Naive thymus-derived CD4-positive, alpha-beta T cell (primary cell): Measurements from ENCODE around the gene GLTPD2. TPM values are rescaled to one million over a fixed set of nuclear protein-coding genes. Genes with fewer than 3 reads are reported as not detected.

Experiments
- ATAC-seq: fragments of 150-1000 bp; cut with Tn5 transposase; 2 replicates; pipeline ENCODE4 v1.10.0; 2021; ENCODE audit warnings: mild to moderate bottlenecking, moderate library complexity
- CTCF ChIA-PET: fragments of 350-600 bp; sonication (Branson Sonifier 250); formaldehyde crosslinking; loops from one replicate; lab custom pipeline; 2021; ENCODE audit warnings: antibody characterized with exemption; lab: Charles Lee
- POLR2A ChIA-PET: fragments of 350-600 bp; sonication (Branson Sonifier 250); formaldehyde crosslinking; loops from one replicate; lab custom pipeline; 2021; ENCODE audit warnings: antibody characterized with exemption, inconsistent platforms; lab: Charles Lee
- DNase-seq, 9 donors: peaks; one replicate each; pipeline versions ENCODE4 v3.0.0 to v3.0.0-alpha.2; 2020 to 2022; ENCODE audit warnings: mixed read lengths in 1 of 9
- H3K27ac ChIP-seq: one replicate; pipeline ENCODE4 v1.7.0; 2013; ENCODE audit warnings: mild to moderate bottlenecking, low read depth, low read length, moderate library complexity
- H3K27me3 ChIP-seq, 2 donors: one replicate each; pipeline ENCODE4 v1.7.0; 2013; ENCODE audit warnings: low read length in 2 of 2, mild to moderate bottlenecking in 2 of 2, moderate library complexity in 2 of 2; ENCODE audit not compliant: control insufficient read depth in 2 of 2, insufficient read depth in 2 of 2
- H3K36me3 ChIP-seq, 3 experiments: 1 replicate in 2 of 3; 2 replicates in 1 of 3; pipeline ENCODE4 v1.7.0; 2013; ENCODE audit warnings: low read length in 3 of 3, mild to moderate bottlenecking in 3 of 3, moderate library complexity in 1 of 3; ENCODE audit not compliant: insufficient read depth in 3 of 3, control insufficient read depth in 2 of 3
- H3K4me1 ChIP-seq, 2 donors: one replicate each; pipeline ENCODE4 v1.7.0; 2013; ENCODE audit warnings: low read length in 2 of 2, mild to moderate bottlenecking in 2 of 2, moderate library complexity in 1 of 2; ENCODE audit not compliant: control insufficient read depth in 2 of 2, insufficient read depth in 2 of 2
- H3K4me3 ChIP-seq: 2 replicates; pipeline ENCODE4 v1.7.0; 2013; ENCODE audit warnings: mild to moderate bottlenecking, low read length
- H3K9me3 ChIP-seq, 3 experiments: 1 replicate in 2 of 3; 2 replicates in 1 of 3; pipeline ENCODE4 v1.7.0; 2013; ENCODE audit warnings: low read length in 3 of 3; ENCODE audit not compliant: control insufficient read depth in 2 of 3
- H3K27ac Mint-ChIP-seq, 9 donors: one replicate each; pipeline ENCODE4 v1.8.0; 2020 to 2022; ENCODE audit warnings: mixed read lengths in 9 of 9, mild to moderate bottlenecking in 8 of 9, moderate library complexity in 5 of 9, inconsistent platforms in 2 of 9
- H3K27me3 Mint-ChIP-seq, 5 donors: one replicate each; pipeline ENCODE4 v1.8.0; 2021 to 2022; ENCODE audit warnings: mixed read lengths in 5 of 5, mild to moderate bottlenecking in 1 of 5
- H3K36me3 Mint-ChIP-seq, 5 donors: one replicate each; pipeline ENCODE4 v1.8.0; 2020 to 2022; ENCODE audit warnings: mixed read lengths in 5 of 5, mild to moderate bottlenecking in 3 of 5, inconsistent platforms in 1 of 5
- H3K4me1 Mint-ChIP-seq, 7 donors: one replicate each; pipeline ENCODE4 v1.8.0; 2020 to 2022; ENCODE audit warnings: mixed read lengths in 7 of 7, mild to moderate bottlenecking in 3 of 7, inconsistent platforms in 1 of 7
- H3K4me3 Mint-ChIP-seq, 10 donors: one replicate each; pipeline ENCODE4 v1.8.0; 2020 to 2022; ENCODE audit warnings: mild to moderate bottlenecking in 10 of 10, mixed read lengths in 10 of 10, moderate library complexity in 6 of 10, inconsistent platforms in 2 of 10
- H3K9me3 Mint-ChIP-seq, 11 donors: one replicate each; pipeline ENCODE4 v1.8.0; 2020 to 2022; ENCODE audit warnings: mixed read lengths in 11 of 11, mild to moderate bottlenecking in 4 of 11, inconsistent platforms in 1 of 11, moderate library complexity in 1 of 11
- intact Hi-C, 2 donors: fragments of 100-400 bp; cut with micrococcal nuclease; formaldehyde crosslinking; loops; one replicate each; pipeline ENCODE4 v1.15.1; 2023
- polyA plus RNA-seq, 2 donors: library from polyadenylated mRNA; unstranded; fragments of 300-500 nt; fragmentation: Illumina TruSeq; gene quantifications; one replicate each; pipeline ENCODE4 v1.2.3, GENCODE V29; 2021
- total RNA-seq, 6 experiments: library from RNA in 5 of 6; stranded (reverse) in 5 of 6; gene quantifications; 1 replicate in 5 of 6; 2 replicates in 1 of 6; pipeline ENCODE4 v1.2.3 and lab custom pipeline; 2021 to 2026

The GLTPD2 gene
- total and polyA plus RNA-seq, 7 experiments from 2014 or later: 0.39 TPM; not detected in 5

- POLR2A ChIA-PET: no interaction called here
- no peaks in the 10 kb centered on the region for H3K9me3 Mint-ChIP-seq
- H3K4me1 ChIP-seq: peaks cover 0 to 4% of the 10 kb centered on the region in 2 donors
- no peaks in the 10 kb centered on the region for H3K36me3 Mint-ChIP-seq
- H3K4me1 Mint-ChIP-seq: peaks cover 3 to 13% (median 5%) of the 10 kb centered on the region in 7 donors
- H3K27ac ChIP-seq: no peak overlapping the region
- no peak for DNase-seq
- ATAC-seq: peak; percentile 38
- H3K9me3 ChIP-seq: no peaks in the 10 kb centered on the region
- intact Hi-C loops: no loop called here
- peaks cover 0 to 9% (median 3%) of the 10 kb centered on the region in 5 donors for H3K27me3 Mint-ChIP-seq
- H3K27me3 ChIP-seq: no peaks in the 10 kb centered on the region
- no peak overlapping the region for H3K4me3 Mint-ChIP-seq
- H3K27ac Mint-ChIP-seq: no peak overlapping the region
- H3K4me3 ChIP-seq: no peak overlapping the region
- CTCF ChIA-PET: no interaction called here
- H3K36me3 ChIP-seq: no peaks in the 10 kb centered on the region
Observed at GRCh38 chr17:4766723-4767122, 22.0 kb upstream of the GLTPD2 start.

- intact Hi-C loops: no loop called here
- ATAC-seq (peak; percentile 56), DNase-seq (no peak)
- H3K27me3 Mint-ChIP-seq: peaks cover 0 to 10% (median 4%) of the 10 kb centered on the region in 5 donors
- no peaks in the 10 kb centered on the region for H3K36me3 Mint-ChIP-seq
- Histone ChIP-seq H3K4me1 (peaks cover 0 to 7% of the 10 kb centered on the region in 2 donors), H3K27me3 (no peaks in the 10 kb centered on the region), H3K27ac (no peak overlapping the region), H3K4me3 (no peak overlapping the region), H3K9me3 (no peaks in the 10 kb centered on the region), H3K36me3 (no peaks in the 10 kb centered on the region)
- ChIA-PET POLR2A (no interaction called here), CTCF (no interaction called here)
- no peak overlapping the region for H3K4me3 Mint-ChIP-seq
- H3K9me3 Mint-ChIP-seq: no peaks in the 10 kb centered on the region
- peaks cover 6 to 17% (median 7%) of the 10 kb centered on the region in 7 donors for H3K4me1 Mint-ChIP-seq
- no peak overlapping the region for H3K27ac Mint-ChIP-seq
Observed at GRCh38 chr17:4768298-4768697, 20.5 kb upstream of the GLTPD2 start.

- no peaks in the 10 kb centered on the region for H3K27me3 ChIP-seq
- no peak overlapping the region for H3K4me3 Mint-ChIP-seq
- H3K4me3 ChIP-seq: no peak overlapping the region
- H3K4me1 Mint-ChIP-seq: peaks cover 6 to 17% (median 7%) of the 10 kb centered on the region in 7 donors
- no peaks in the 10 kb centered on the region for H3K9me3 ChIP-seq
- no peak overlapping the region for H3K27ac ChIP-seq
- peaks cover 0 to 9% (median 6%) of the 10 kb centered on the region in 5 donors for H3K27me3 Mint-ChIP-seq
- no peaks in the 10 kb centered on the region for H3K9me3 Mint-ChIP-seq
- CTCF ChIA-PET: no interaction called here
- ATAC-seq (no peak), DNase-seq (no peak)
- intact Hi-C loops: no loop called here
- peaks cover 0 to 7% of the 10 kb centered on the region in 2 donors for H3K4me1 ChIP-seq
- H3K36me3 Mint-ChIP-seq: no peaks in the 10 kb centered on the region
- POLR2A ChIA-PET: no interaction called here
- H3K27ac Mint-ChIP-seq: no peak overlapping the region
- H3K36me3 ChIP-seq: no peaks in the 10 kb centered on the region
Observed at GRCh38 chr17:4769628-4770027, 19.1 kb upstream of the GLTPD2 start.

- peak within 1 kb of the TSS in 1 of 10 donors; percentile 64 for H3K4me3 Mint-ChIP-seq
- H3K4me1 ChIP-seq: peaks cover 0 to 7% of the 10 kb centered on the region in 2 donors
- peaks cover 0 to 12% (median 6%) of the 10 kb centered on the region in 5 donors for H3K27me3 Mint-ChIP-seq
- H3K27me3 ChIP-seq: no peaks in the 10 kb centered on the region
- H3K36me3 Mint-ChIP-seq: no peaks in the 10 kb centered on the region
- DNase-seq: no peak
- no peaks in the 10 kb centered on the region for H3K9me3 Mint-ChIP-seq
- no peak within 1 kb of the TSS for H3K27ac ChIP-seq
- H3K36me3 ChIP-seq: no peaks in the 10 kb centered on the region
- no peak for ATAC-seq
- ChIA-PET CTCF (no interaction called here), POLR2A (no interaction called here)
- peak within 1 kb of the TSS in 2 of 9 donors; percentile 54 to 82 for H3K27ac Mint-ChIP-seq
- H3K9me3 ChIP-seq: no peaks in the 10 kb centered on the region
- H3K4me3 ChIP-seq: no peak within 1 kb of the TSS
- peaks cover 6 to 17% (median 7%) of the 10 kb centered on the region in 7 donors for H3K4me1 Mint-ChIP-seq
- intact Hi-C loops: no loop called here
Observed at GRCh38 chr17:4771519-4772234, 17.1 kb upstream of the GLTPD2 start, which contains the start of gene TM4SF5. Gene TM4SF5, plus strand, starts transcription at chr17:4771886. Its CDS starts 37 bp downstream, at chr17:4771923.

GRCh38 chr17:4772235-4772613 lies 16.5 kb upstream of the GLTPD2 start:
- Histone ChIP-seq H3K27me3 (no peaks in the 10 kb centered on the region), H3K9me3 (no peaks in the 10 kb centered on the region), H3K27ac (no peak overlapping the region), H3K36me3 (no peaks in the 10 kb centered on the region), H3K4me1 (peaks cover 0 to 7% of the 10 kb centered on the region in 2 donors), H3K4me3 (no peak overlapping the region)
- DNase-seq: no peak
- Mint-ChIP-seq H3K4me1 (peaks cover 6 to 17% (median 7%) of the 10 kb centered on the region in 7 donors), H3K9me3 (no peaks in the 10 kb centered on the region), H3K27me3 (peaks cover 0 to 17% (median 6%) of the 10 kb centered on the region in 5 donors), H3K27ac (no peak overlapping the region), H3K36me3 (no peaks in the 10 kb centered on the region), H3K4me3 (no peak overlapping the region)
- intact Hi-C loops: no loop called here
- ATAC-seq: no peak
- ChIA-PET CTCF (no interaction called here), POLR2A (no interaction called here)

GRCh38 chr17:4777969-4778760 lies 10.6 kb upstream of the GLTPD2 start:
- DNase-seq: no peak
- Mint-ChIP-seq H3K27me3 (peaks cover 21 to 50% (median 34%) of the 10 kb centered on the region in 5 donors), H3K4me1 (peaks cover 0 to 7% (median 0%) of the 10 kb centered on the region in 7 donors), H3K36me3 (no peaks in the 10 kb centered on the region), H3K27ac (peak overlapping the region in 1 of 9 donors; percentile 27), H3K9me3 (peaks cover 0 to 1% (median 0%) of the 10 kb centered on the region in 11 donors), H3K4me3 (no peak overlapping the region)
- intact Hi-C loops: no loop called here
- ATAC-seq: no peak
- Histone ChIP-seq H3K9me3 (no peaks in the 10 kb centered on the region), H3K36me3 (no peaks in the 10 kb centered on the region), H3K27ac (no peak overlapping the region), H3K4me1 (no peaks in the 10 kb centered on the region), H3K4me3 (no peak overlapping the region), H3K27me3 (peaks cover 0 to 5% of the 10 kb centered on the region in 2 donors)
- POLR2A ChIA-PET: interaction anchor here (1.7 kb wide), 1 partner anchor 12 kb away, joined by 6 read pairs; no protein-coding TSS in a partner anchor
- CTCF ChIA-PET: no interaction called here
